Iris pigment epithelial cell (primary cell): ENCODE data around the gene EDN3.
"Not testable (repeated sequence)": the region's sequence is repeated elsewhere in the genome, so short reads cannot be mapped to it uniquely, and the experiment has no call there.

Source experiments
- DNase-seq: peaks from one replicate; pipeline ENCODE4 v3.0.0-alpha.2; 2011; ENCODE audit warnings: low read depth

EDN3 gene

GRCh38 chr20:59336540-59336939 lies 36.1 kb downstream of the EDN3 start:
- no peak for DNase-seq

GRCh38 chr20:59338444-59338843 lies 38.0 kb downstream of the EDN3 start:
- not testable (repeated sequence) for DNase-seq

- no peak for DNase-seq
These were observed 39.9 kb downstream of the EDN3 start for GRCh38 chr20:59340201-59340885.

- not testable (repeated sequence) for DNase-seq
These were observed 41.0 kb downstream of the EDN3 start for GRCh38 chr20:59341285-59342022.

GRCh38 chr20:59342023-59342957 lies 41.9 kb downstream of the EDN3 start:
- DNase-seq, result no peak

- DNase-seq, result no peak
These were observed 45.6 kb downstream of the EDN3 start for GRCh38 chr20:59346061-59346460.

- no peak for DNase-seq
These were observed 48.9 kb downstream of the EDN3 start for GRCh38 chr20:59349277-59349676.

GRCh38 chr20:59350330-59351156 lies 50.1 kb downstream of the EDN3 start:
- no peak for DNase-seq

GRCh38 chr20:59351157-59352040 lies 51.0 kb downstream of the EDN3 start:
- no peak for DNase-seq

- DNase-seq, result no peak
These were observed 52.1 kb downstream of the EDN3 start for GRCh38 chr20:59352541-59352940.

GRCh38 chr20:59352990-59353389 lies 52.6 kb downstream of the EDN3 start:
- DNase-seq, result no peak

- no peak for DNase-seq
These were observed 54.0 kb downstream of the EDN3 start for GRCh38 chr20:59354460-59354859.

GRCh38 chr20:59355242-59355641 lies 54.8 kb downstream of the EDN3 start:
- no peak for DNase-seq

GRCh38 chr20:59356662-59357165 lies 56.3 kb downstream of the EDN3 start:
- DNase-seq, result no peak

GRCh38 chr20:59358793-59359192 lies 58.4 kb downstream of the EDN3 start:
- DNase-seq, result not testable (repeated sequence)

GRCh38 chr20:59359906-59360725 lies 59.7 kb downstream of the EDN3 start:
- DNase-seq, result no peak

GRCh38 chr20:59360934-59361333 lies 60.5 kb downstream of the EDN3 start:
- DNase-seq, result no peak

- DNase-seq, result no peak
These were observed 61.0 kb downstream of the EDN3 start for GRCh38 chr20:59361411-59361810.

GRCh38 chr20:59363101-59363500 lies 62.7 kb downstream of the EDN3 start:
- no peak for DNase-seq

GRCh38 chr20:59364611-59365010 lies 64.2 kb downstream of the EDN3 start:
- no peak for DNase-seq
